ENCODE data around the gene TSKS.

Gene TSKS

DNA sequence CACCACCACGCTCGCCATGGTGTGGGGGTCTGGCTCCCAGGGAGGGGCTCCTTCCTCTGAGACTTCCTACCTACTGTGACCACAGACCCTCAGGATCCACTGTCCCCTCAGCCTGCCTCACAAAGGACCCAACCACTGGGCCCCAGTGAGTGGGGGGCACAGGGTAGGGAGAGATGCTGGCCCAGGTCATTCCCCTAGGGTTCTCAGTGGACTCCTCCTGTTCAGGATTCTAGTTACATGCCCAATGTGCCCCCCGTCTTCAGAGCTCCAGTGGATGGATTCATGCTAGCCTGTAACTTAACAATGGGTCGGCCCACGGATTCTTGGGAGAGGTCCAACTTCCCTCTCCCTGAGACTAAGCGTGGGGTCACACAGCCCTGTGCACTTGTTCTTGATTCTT is at the start of gene TSKS:
TSS of gene TSKS (minus strand) at position 77 of the 400 bp plus-strand sequence. CDS start at position 18, 59 bp downstream.
- FAIRE-seq = no peak
- no peak for DNase-seq (ENCODE audit: insufficient read length, low spot score)

GRCh38 chr19:49812452-49812996 is 49.4 kb upstream of the TSKS start:
- no peak for DNase-seq (ENCODE audit: insufficient read length, low spot score)
- no peak for FAIRE-seq

DNA sequence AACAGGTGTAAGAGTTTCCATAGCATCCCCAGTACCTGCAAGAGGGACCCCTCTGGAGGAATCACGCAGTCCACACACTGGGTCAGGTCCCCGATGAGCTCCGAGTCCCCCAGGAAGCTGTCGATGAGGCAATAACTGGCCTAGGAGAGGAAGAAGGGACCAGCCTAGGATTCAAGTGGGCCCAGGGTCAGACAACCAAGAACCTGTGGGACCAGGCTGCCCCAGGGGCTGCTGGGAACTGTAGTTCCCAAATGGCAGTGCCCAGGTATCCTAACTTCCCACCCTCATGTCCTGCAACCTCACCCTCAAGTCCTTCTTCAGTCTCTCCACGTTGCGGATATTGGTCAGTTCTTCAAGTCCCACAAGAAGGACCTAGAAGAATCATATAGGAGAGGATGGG is 48.2 kb upstream of the TSKS start:
- FAIRE-seq (no peak), DNase-seq (ENCODE audit: insufficient read length, low spot score) (no peak)

- DNase-seq (ENCODE audit: insufficient read length, low spot score) (no peak), FAIRE-seq (no peak)
Measured at GRCh38 chr19:49809941-49810389, 46.9 kb upstream of the TSKS start.

DNA sequence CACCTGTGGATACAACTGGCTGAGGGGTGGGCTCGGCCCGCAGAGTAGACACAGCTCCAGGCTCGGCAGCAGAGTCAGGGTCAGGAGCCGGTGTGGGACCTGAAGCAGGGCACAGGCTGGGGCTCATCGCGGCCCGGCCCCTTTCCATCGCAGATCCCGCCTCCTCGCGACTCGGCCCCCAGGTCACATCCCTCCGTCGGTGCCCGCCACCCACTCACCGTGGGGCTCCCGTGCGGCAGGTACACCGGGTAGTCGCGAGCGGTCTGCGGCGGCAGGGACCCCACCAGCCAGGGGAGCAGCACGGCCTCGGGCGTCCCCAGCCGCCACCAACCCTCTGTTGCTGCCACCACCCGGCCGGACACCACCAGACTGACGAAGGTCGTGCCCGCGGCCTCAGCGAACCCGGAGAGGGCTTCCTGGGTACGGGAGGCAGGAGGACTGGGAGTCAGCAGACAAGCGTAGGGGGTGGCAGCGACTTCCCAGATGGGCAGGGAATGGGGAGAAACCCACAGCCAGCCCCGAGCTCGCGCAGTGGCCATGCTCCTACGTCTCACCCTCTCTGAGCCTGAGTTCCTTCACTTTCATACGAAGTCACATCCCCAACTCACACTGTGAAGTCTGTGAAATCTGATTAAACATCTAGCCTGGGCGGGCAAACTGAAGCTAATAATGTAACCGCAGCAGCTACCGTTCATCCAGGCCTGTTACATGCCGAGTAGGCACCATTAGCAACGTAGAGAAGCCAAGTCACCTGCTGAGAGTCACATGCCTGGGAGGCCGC is 46.2 kb upstream of the TSKS start:
- FAIRE-seq = no peak

DNA sequence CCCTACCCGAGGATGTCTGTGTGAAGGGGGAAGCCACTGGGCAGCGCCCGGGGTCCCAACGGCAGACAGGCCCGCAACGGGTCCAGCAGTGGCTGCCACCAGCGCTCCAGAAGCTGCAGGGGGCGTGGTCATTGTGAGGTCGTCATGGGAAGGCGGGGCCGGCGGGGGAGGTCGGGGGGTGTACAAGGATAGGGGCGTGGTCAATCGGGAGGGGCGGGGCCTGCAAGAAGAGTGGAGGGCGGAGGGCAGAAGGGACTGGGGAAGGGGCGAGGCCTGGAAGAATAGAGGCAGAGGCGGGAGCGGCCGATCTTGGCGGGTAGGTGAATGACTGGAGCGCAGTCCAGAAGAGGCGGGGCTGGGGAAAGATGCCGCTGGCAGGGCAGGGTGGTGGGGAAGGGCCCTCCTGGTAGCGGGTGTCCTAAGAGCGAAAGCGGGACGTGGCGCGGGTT is 45.6 kb upstream of the TSKS start:
- no peak for DNase-seq (ENCODE audit: insufficient read length, low spot score)
- FAIRE-seq = no peak

More for the DNA sequence above, 46.2 kb upstream of the TSKS start:
- DNase-seq (ENCODE audit: insufficient read length, low spot score) = no peak

- DNase-seq (ENCODE audit: insufficient read length, low spot score) = no peak
- FAIRE-seq = no peak
Measured at GRCh38 chr19:49807904-49808675, 45.0 kb upstream of the TSKS start.

DNA sequence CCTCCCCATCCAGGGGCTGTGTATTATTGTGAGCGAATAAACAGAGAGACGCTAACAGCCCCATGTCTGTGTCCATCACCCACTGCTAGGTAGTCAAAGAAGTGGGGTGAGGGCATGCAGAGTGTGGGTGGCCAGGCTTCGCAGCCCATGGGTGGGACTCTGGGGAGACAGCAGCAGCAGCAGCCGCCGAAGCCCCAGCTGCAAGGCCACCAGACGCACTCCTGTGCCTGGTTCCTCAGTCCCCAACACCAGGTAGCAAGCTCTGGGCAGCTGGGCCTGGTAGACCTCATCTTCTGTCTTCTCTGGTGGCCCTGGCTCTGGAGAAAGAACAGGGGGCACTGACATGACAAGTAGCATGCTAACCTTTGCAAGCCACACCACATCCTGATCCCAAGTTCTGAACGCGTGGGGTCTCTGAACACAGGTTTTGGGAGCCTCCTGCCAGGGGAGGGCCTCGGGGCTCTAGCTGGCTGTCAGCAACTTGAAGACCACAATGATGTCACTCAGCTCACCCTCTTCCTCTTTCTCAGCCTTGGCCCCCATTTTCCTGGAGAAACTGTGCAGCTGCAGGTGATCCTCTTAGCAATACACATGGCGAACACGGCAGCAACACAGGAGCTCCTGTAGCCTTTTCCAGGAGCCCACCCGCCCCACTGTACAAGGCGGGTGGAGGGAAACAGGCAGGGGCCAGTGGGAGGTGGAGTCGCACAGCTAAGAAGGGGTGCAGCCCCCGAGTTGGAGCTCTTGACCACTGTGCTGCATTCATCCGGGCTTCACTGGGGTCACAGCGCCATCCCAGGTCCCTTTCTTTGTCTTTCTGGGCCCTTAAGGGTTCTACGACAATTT is 44.2 kb upstream of the TSKS start:
- FAIRE-seq = no peak
- DNase-seq (ENCODE audit: insufficient read length, low spot score) = no peak

GRCh38 chr19:49806620-49806959 is 43.5 kb upstream of the TSKS start:
- DNase-seq (ENCODE audit: insufficient read length, low spot score) (no peak), FAIRE-seq (no peak)

DNA sequence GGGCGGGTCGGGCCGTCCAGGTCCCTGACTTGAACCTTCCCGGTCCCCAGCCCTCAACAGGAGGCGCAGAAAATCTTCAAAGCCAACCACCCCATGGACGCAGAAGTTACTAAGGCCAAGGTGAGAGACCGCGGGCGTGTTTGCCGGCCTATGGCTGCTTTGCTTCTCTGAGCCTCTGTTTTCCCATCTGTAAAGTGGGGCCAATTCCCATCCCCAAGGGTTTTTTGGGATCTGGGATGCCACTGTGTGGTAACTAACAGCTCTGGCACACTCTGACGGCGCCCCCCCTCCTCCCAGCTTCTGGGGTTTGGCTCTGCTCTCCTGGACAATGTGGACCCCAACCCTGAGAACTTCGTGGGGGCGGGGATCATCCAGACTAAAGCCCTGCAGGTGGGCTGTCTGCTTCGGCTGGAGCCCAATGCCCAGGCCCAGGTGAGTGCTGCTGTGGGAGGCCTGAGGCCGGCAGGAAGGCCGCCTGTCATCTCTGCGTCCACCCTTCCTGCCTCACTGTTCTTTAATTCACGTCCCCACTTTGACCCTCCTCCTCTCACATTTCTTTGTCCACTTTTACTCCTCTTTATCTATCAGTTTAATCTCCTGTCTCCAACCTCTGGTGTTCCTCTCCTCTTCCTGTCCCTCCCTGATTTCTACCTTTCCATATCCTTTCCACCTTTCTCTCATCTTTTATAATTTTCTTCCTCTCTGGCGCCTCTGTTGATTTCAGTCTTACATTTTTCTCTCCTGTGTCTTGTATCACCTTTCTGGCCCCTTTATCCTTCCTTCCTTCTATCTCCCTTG is 42.9 kb upstream of the TSKS start:
- DNase-seq (ENCODE audit: insufficient read length, low spot score) = no peak

GRCh38 chr19:49803529-49803856 is 40.4 kb upstream of the TSKS start:
- no peak for DNase-seq (ENCODE audit: insufficient read length, low spot score)
- FAIRE-seq = no peak

More for the DNA sequence above, 42.9 kb upstream of the TSKS start:
- no peak for FAIRE-seq

- FAIRE-seq (no peak), DNase-seq (ENCODE audit: insufficient read length, low spot score) (no peak)
Measured at GRCh38 chr19:49802836-49803528, 39.9 kb upstream of the TSKS start.

DNA sequence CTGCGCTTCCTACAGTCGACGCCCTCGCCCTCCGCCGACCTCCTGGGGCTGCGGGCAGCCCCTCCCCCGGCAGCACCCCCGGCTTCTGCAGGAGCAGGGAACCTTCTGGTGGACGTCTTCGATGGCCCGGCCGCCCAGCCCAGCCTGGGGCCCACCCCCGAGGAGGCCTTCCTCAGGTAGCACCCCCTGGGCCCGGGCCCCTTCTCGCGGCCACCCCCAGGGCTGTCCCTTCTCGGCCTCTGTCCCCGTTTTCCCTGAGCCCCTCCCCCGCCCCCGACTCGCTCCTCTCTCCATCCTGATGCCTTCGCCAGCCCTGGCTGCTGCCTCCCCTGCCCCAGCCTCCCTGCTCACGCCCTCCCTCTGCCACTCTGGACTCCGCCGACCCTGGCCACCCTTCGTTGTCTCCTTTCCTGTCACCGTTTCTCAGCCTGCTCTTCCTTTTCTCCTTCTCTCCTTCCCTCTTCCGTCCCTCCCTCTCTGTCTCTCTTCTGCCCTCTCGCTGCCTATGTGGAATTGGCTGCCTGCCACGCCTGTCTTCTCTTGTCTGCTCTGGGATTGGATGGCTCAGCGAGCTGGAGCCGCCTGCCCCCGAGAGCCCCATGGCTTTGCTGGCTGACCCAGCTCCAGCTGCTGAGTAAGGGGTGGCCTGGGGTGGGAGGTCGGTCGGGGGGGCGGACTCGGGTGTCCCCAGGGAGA is 39.0 kb upstream of the TSKS start:
- DNase-seq (ENCODE audit: insufficient read length, low spot score) (no peak), FAIRE-seq (no peak)

- FAIRE-seq = no peak
- no peak for DNase-seq (ENCODE audit: insufficient read length, low spot score)
Measured at GRCh38 chr19:49801401-49801888, 38.3 kb upstream of the TSKS start.

DNA sequence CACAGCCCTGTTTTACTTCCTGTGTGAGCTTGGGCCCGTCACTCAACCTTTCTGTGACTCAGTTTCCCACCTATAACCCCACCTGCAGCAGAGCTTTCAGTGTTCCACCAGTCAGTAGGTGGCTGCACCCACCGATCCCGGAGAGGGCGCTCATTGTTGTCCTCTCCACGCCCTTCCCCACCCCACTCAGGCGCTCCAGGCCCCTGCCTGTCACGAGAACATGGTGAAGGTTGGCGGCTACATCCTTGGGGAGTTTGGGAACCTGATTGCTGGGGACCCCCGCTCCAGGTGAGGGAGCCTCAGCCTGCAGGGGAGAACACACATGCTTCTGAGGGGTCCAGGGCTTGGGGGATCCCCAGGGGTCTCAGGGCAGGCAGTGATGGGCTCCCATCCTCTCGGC is 37.7 kb upstream of the TSKS start:
- DNase-seq (ENCODE audit: insufficient read length, low spot score) (no peak), FAIRE-seq (no peak)

DNA sequence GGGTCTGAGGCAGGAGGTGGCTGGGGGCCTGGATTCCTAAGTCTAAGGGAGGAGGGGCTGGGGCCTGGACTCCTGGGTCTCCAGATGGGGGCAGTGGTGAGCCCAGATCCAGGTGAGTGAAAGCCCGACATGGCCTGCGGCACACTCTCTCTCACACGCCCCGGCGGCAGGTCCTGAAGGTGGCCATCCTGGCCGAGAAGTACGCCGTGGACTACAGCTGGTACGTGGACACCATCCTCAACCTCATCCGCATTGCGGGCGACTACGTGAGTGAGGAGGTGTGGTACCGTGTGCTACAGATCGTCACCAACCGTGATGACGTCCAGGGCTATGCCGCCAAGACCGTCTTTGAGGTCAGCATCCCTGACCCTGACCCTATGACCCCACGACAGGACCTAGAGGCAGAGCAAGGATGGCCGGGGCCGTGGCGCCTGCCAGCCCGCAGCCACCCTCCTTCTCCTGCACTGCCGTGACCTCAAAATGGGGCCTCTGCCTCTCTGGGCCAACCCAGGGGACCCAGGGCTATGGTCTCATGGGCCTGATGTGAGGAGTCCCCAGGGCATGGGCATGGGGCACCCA is 36.8 kb upstream of the TSKS start:
- FAIRE-seq = no peak
- DNase-seq (ENCODE audit: insufficient read length, low spot score) = no peak

GRCh38 chr19:49799271-49799797 is 36.2 kb upstream of the TSKS start:
- DNase-seq (ENCODE audit: insufficient read length, low spot score) = no peak
- no peak for FAIRE-seq

GRCh38 chr19:49798574-49798973 is 35.5 kb upstream of the TSKS start:
- DNase-seq (ENCODE audit: insufficient read length, low spot score) (no peak), FAIRE-seq (no peak)
